CD14-positive monocyte (primary cell): Measurements from ENCODE around the gene KRT6B. TPM values are rescaled to one million over a fixed set of nuclear protein-coding genes. Genes with fewer than 3 reads are reported as not detected.

Source experiments
- DNase-seq, 3 donors: peaks; one replicate each; pipeline ENCODE4 v3.0.0-alpha.2; 2011 to 2022
- H2AFZ ChIP-seq: 2 replicates; pipeline ENCODE4 v1.6.0; 2012; ENCODE audit warnings: mild to moderate bottlenecking, low read depth, low read length, inconsistent platforms; ENCODE audit not compliant: insufficient read depth, poor library complexity, severe bottlenecking
- H3K27ac ChIP-seq, 2 donors: 1 replicate in 1 of 2; 2 replicates in 1 of 2; pipeline ENCODE4 v1.5.1; 2012 to 2013; ENCODE audit warnings: low read length in 2 of 2, control low read depth in 1 of 2, inconsistent platforms in 1 of 2, low read depth in 1 of 2, mild to moderate bottlenecking in 1 of 2
- H3K27me3 ChIP-seq, 2 donors: one replicate each; pipeline versions ENCODE4 v1.6.0 to v1.6.1; 2011 to 2013; ENCODE audit warnings: low read length in 2 of 2; ENCODE audit not compliant: control insufficient read depth in 2 of 2, insufficient read depth in 2 of 2
- H3K36me3 ChIP-seq, 2 donors: replicated peaks in 1 of 2; 1 replicate in 1 of 2; 2 replicates in 1 of 2; pipeline versions ENCODE4 v1.5.1 to v1.6.1; 2012 to 2013; ENCODE audit warnings: low read length in 2 of 2, control low read depth in 1 of 2, inconsistent platforms in 1 of 2, mild to moderate bottlenecking in 1 of 2; ENCODE audit not compliant: insufficient read depth in 2 of 2, control insufficient read depth in 1 of 2
- H3K4me1 ChIP-seq, 2 donors: 1 replicate in 1 of 2; 2 replicates in 1 of 2; pipeline versions ENCODE4 v1.5.1 to v1.6.1; 2012 to 2013; ENCODE audit warnings: low read length in 2 of 2, control low read depth in 1 of 2, inconsistent platforms in 1 of 2, mild to moderate bottlenecking in 1 of 2, moderate library complexity in 1 of 2; ENCODE audit not compliant: insufficient read depth in 2 of 2, control insufficient read depth in 1 of 2
- H3K4me2 ChIP-seq: replicated peaks from 2 replicates; pipeline ENCODE3; 2012; ENCODE audit warnings: low read length, moderate library complexity, mild to moderate bottlenecking; ENCODE audit not compliant: poor library complexity, severe bottlenecking; ENCODE audit errors: extremely low read depth
- H3K4me3 ChIP-seq, 3 experiments: fragments of 200-600 bp in 1 of 3; sonication (generic) in 1 of 3; replicated peaks in 1 of 3; 1 replicate in 2 of 3; 2 replicates in 1 of 3; pipeline ENCODE4 v1.5.1; 2011 to 2013; ENCODE audit warnings: low read length in 3 of 3, mild to moderate bottlenecking in 3 of 3, control low read depth in 2 of 3, low read depth in 2 of 3, inconsistent platforms in 1 of 3, moderate library complexity in 1 of 3
- H3K79me2 ChIP-seq: 2 replicates; pipeline ENCODE4 v1.6.0; 2012; ENCODE audit warnings: mild to moderate bottlenecking, control low read depth, inconsistent platforms, low read length, moderate library complexity; ENCODE audit not compliant: insufficient read depth
- H3K9ac ChIP-seq: 2 replicates; pipeline ENCODE4 v1.6.0; 2017; ENCODE audit warnings: low read length, mild to moderate bottlenecking; ENCODE audit not compliant: insufficient read depth, poor library complexity, severe bottlenecking
- H3K9me3 ChIP-seq, 2 donors: replicated peaks in 1 of 2; 1 replicate in 1 of 2; 2 replicates in 1 of 2; pipeline versions ENCODE4 v1.5.1 to v1.6.1; 2012 to 2013; ENCODE audit warnings: low read length in 2 of 2, control low read depth in 1 of 2; ENCODE audit not compliant: control insufficient read depth in 1 of 2, insufficient read depth in 1 of 2
- H4K20me1 ChIP-seq: 2 replicates; pipeline ENCODE4 v1.6.0; 2012; ENCODE audit warnings: mild to moderate bottlenecking, low read length, control low read depth, moderate library complexity; ENCODE audit not compliant: insufficient read depth
- H3K27ac Mint-ChIP-seq, 7 donors: one replicate each; pipeline ENCODE4 v1.8.0; 2020; ENCODE audit warnings: mild to moderate bottlenecking in 7 of 7, mixed read lengths in 7 of 7, moderate library complexity in 6 of 7, inconsistent platforms in 2 of 7
- H3K27me3 Mint-ChIP-seq, 3 donors: one replicate each; pipeline ENCODE4 v1.8.0; 2021 to 2022; ENCODE audit warnings: low read depth in 3 of 3, mild to moderate bottlenecking in 3 of 3, mixed read lengths in 3 of 3, moderate library complexity in 3 of 3, inconsistent platforms in 1 of 3
- H3K36me3 Mint-ChIP-seq, 2 donors: one replicate each; pipeline ENCODE4 v1.8.0; 2020; ENCODE audit warnings: mixed read lengths in 2 of 2, inconsistent platforms in 1 of 2, mild to moderate bottlenecking in 1 of 2
- H3K4me1 Mint-ChIP-seq: one replicate; pipeline ENCODE4 v1.8.0; 2020; ENCODE audit warnings: mild to moderate bottlenecking, mixed read lengths
- H3K4me3 Mint-ChIP-seq, 2 donors: one replicate each; pipeline ENCODE4 v1.8.0; 2020; ENCODE audit warnings: mild to moderate bottlenecking in 2 of 2, mixed read lengths in 2 of 2, moderate library complexity in 1 of 2
- H3K9me3 Mint-ChIP-seq, 7 donors: one replicate each; pipeline ENCODE4 v1.8.0; 2020 to 2022; ENCODE audit warnings: mixed read lengths in 7 of 7, mild to moderate bottlenecking in 6 of 7, moderate library complexity in 6 of 7, inconsistent platforms in 2 of 7
- CTCF ChIP-seq: fragments of 200-600 bp; IDR thresholded peaks from one replicate; pipeline ENCODE4 v1.8.0; 2022; ENCODE audit warnings: antibody characterized with exemption, mild to moderate bottlenecking
- WGBS: methylation state at CpG from one replicate; pipeline ENCODE4 v1.1.5; 2013; ENCODE audit warnings: missing lambda C conversion rate; ENCODE audit not compliant: insufficient coverage; 5-methylcytosine and 5-hydroxymethylcytosine counted together
- intact Hi-C, 2 donors: fragments of 100-400 bp; cut with micrococcal nuclease; formaldehyde crosslinking; loops; one replicate each; pipeline versions ENCODE4 v1.15.0 to v1.15.1; 2023
- polyA plus RNA-seq, 3 donors: library from polyadenylated mRNA; depleted of rRNA in 1 of 3; unstranded in 2 of 3; stranded (reverse) in 1 of 3; fragments of 300-500 nt in 2 of 3; fragments of >200 nt in 1 of 3; fragmentation: Illumina TruSeq in 2 of 3; gene quantifications; 1 replicate in 2 of 3; 2 replicates in 1 of 3; pipeline ENCODE4 v1.2.3, GENCODE V29; 2012 to 2021

Gene KRT6B
- polyA plus RNA-seq, 3 donors, result not detected

GRCh38 chr12:52407918-52408317, 44.0 kb downstream of the KRT6B start:
- Histone ChIP-seq H3K36me3 (no peaks in the 10 kb centered on the region), H3K79me2 (no peaks in the 10 kb centered on the region), H4K20me1 (no peaks in the 10 kb centered on the region), H3K9ac (no peak overlapping the region), H2AFZ (no peak overlapping the region), H3K9me3 (no peaks in the 10 kb centered on the region), H3K27me3 (no peaks in the 10 kb centered on the region), H3K4me3 (no peak overlapping the region), H3K4me1 (no peaks in the 10 kb centered on the region), H3K27ac (no peak overlapping the region), H3K4me2 (no peak overlapping the region)
- Mint-ChIP-seq H3K36me3 (no peaks in the 10 kb centered on the region), H3K4me1 (no peaks in the 10 kb centered on the region), H3K27ac (no peak overlapping the region), H3K4me3 (no peak overlapping the region), H3K9me3 (peaks cover 0 to 3% (median 0%) of the 10 kb centered on the region in 7 donors), H3K27me3 (peaks cover 5 to 11% (median 5%) of the 10 kb centered on the region in 3 donors)
- TF ChIP-seq CTCF, result no peak
- intact Hi-C loops, result no loop called here
- DNase-seq, result no peak
- 91% methylated on average over 5 of the region's 5 CpGs for WGBS

DNA sequence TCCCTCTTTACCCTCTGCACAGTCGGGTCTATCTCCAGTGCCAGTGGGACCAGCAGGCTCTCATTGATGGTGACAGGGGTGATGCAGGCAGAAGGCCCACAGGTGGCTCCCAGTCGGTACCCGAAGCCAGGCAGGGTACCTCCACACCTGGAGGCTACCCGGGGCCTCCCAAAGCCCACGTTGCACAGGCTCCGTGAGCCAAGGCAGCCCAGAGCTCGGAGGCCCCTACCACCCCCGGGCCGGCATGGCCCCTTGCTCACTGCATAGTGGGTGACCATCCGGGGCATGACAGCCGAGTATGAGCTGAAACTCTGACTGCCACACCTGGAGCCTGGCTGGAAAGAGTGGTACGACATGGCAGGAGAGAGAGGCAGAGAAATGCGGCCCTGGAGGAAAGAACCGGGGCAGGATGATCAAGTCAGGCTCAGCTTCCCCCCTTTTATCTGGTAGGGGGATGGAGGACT, 46.0 kb downstream of the KRT6B start, which contains the start of gene KRT82:
KRT82 (minus strand) TSS at position 414 of the 464 bp plus-strand sequence; CDS start at position 356, 58 bp downstream.
- Histone ChIP-seq H3K27ac (no peak within 1 kb of the TSS), H2AFZ (no peak within 1 kb of the TSS), H3K4me1 (no peaks in the 10 kb centered on the region), H3K9ac (no peak within 1 kb of the TSS), H4K20me1 (no peaks in the 10 kb centered on the region), H3K9me3 (no peaks in the 10 kb centered on the region), H3K4me2 (no peak within 1 kb of the TSS), H3K4me3 (no peak within 1 kb of the TSS), H3K27me3 (no peaks in the 10 kb centered on the region), H3K36me3 (no peaks in the 10 kb centered on the region), H3K79me2 (no peaks in the 10 kb centered on the region)
- H3K9me3 Mint-ChIP-seq, result peaks cover 0 to 3% (median 0%) of the 10 kb centered on the region in 7 donors
- intact Hi-C loops, result no loop called here
- 94% methylated on average over 3 of the region's 14 CpGs for WGBS
- peaks cover 1 to 13% (median 6%) of the 10 kb centered on the region in 3 donors for H3K27me3 Mint-ChIP-seq
- H3K36me3 Mint-ChIP-seq, result no peaks in the 10 kb centered on the region
- no peaks in the 10 kb centered on the region for H3K4me1 Mint-ChIP-seq
- H3K4me3 Mint-ChIP-seq, result no peak within 1 kb of the TSS
- DNase-seq, result no peak
- no peak for TF ChIP-seq CTCF
- H3K27ac Mint-ChIP-seq, result peak within 1 kb of the TSS in 1 of 7 donors; percentile 4
